Heart left ventricle (tissue), 13 donors: ENCODE measurements around the gene TRPM3.

Experiments
- CTCF ChIP-seq, 12 donors: fragments of 200-600 bp; sonication (generic) in 4 of 12; IDR thresholded peaks; one replicate each; pipeline versions ENCODE4 v1.5.0 to v1.8.0; 2018 to 2022; ENCODE audit warnings: antibody characterized with exemption in 12 of 12, mild to moderate bottlenecking in 5 of 12
- POLR2A ChIP-seq, 2 donors: fragments of 450-650 bp; IDR thresholded peaks; one replicate each; pipeline ENCODE4 v1.6.1; 2017; ENCODE audit warnings: antibody characterized with exemption in 2 of 2, mild to moderate bottlenecking in 2 of 2, moderate library complexity in 2 of 2
- donor health status: ischemic (EF 13 %, LVEDD 7.1; RV severe dilation, severe dysfunction).
- donor health status: DM: no; HTN: yes; CAD: no.
- donor health status: DM: no; HTN: no; CAD: no.
- donor health status: ischemic (EF 25% LVEDD 6.9; RV normal size, moderate dysfunction).
- donor health status: ischemic (EF 25% LVEDD 5.7; RV mildly dilated, moderate dysfunction).
- donor health status: ischemic (EF 35%, LVEDD 5.7; RV mildly dilated, moderate dysfunction).
- donor health status: nonischemic (EF 11% LVEDD 7.7; RV severe dilation, severe dysfunction).
- donor health status: DM: yes; HTN: yes; CAD: no.
- donor health status: PGD.
- donor health status: ischemic (EF 29% LVEDD 5.4; RV normal size, mild dysfunction).
- donor health status: nonischemic (EF 23%, LVEDD 6.1; RV moderate dilation, normal function).

- TF ChIP-seq CTCF (IDR thresholded peaks at IDR 0.05), result no peak
- TF ChIP-seq POLR2A (IDR thresholded peaks at IDR 0.05), result no peak
Observed at GRCh38 chr9:70688704-70689103, 432.7 kb downstream of the TRPM3 start.
